ENCODE measurements around the gene PABPN1L. TPM values are rescaled to one million over a fixed set of nuclear protein-coding genes. Genes with fewer than 3 reads are reported as not detected.

Gene PABPN1L
- total and polyA plus RNA-seq, 2 of the 8 experiments (the other 6 are each of a cell fraction or from before 2014, with no cell fraction given) = not detected

DNA sequence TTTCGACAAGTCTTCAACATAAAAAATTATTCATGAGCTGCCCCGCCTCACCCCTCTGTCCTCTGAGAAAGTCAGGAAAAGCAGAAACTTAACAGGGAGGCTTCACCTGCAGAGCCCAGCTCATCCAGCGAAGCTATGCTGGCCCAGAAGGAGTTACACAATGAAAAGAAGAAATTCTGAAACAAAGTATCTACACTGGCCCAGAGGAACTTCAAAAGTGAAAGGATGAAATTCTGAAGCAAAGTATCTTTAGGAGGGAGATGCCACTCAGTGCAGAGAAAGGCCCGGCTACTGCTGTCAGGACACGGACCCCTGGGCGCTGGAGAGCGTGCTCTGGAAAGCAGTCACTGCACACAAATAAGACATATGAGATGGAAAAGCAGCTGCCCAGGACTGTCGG is 11.3 kb downstream of the PABPN1L start:
- Histone ChIP-seq H3K23ac (ENCODE audit: insufficient read length) (no peak overlapping the region), H3K9ac (replicated peaks in 1 of 4; ENCODE audit: extremely low read depth in 1 of 4, low read depth in 3 of 4, low read length in 3 of 4) (no peak overlapping the region), H3K27ac (ENCODE audit: low read depth, low read length) (no peak overlapping the region), H4K20me1 (replicated peaks in 1 of 2; ENCODE audit: control insufficient read depth in 1 of 2, insufficient read depth in 2 of 2, low read length in 2 of 2) (peaks cover 4 to 10% of the 10 kb centered on the region in 2 experiments), H2BK120ac (replicated peaks; ENCODE audit: low read depth, low read length) (no peak overlapping the region), H3K4me2 (ENCODE audit: insufficient read depth in 1 of 2, low read depth in 2 of 2, low read length in 2 of 2) (no peak overlapping the region; a peak in 1 of 4 replicates), H2AK5ac (ENCODE audit: low read depth, low read length) (no peak overlapping the region), H3K23me2 (ENCODE audit: low read depth, low read length) (peaks cover 2% of the 10 kb centered on the region), H3K18ac (ENCODE audit: extremely low read depth, low read length) (no peak overlapping the region), H2BK15ac (ENCODE audit: low read length) (no peak overlapping the region), H3K14ac (ENCODE audit: insufficient read length) (no peak overlapping the region), H3K56ac (replicated peaks; ENCODE audit: insufficient read length, low read depth, low read length) (no peak overlapping the region), H4K5ac (ENCODE audit: insufficient read length, low read depth, low read length) (no peak overlapping the region), H2BK12ac (ENCODE audit: low read depth, low read length) (no peak overlapping the region), H3K36me3 (ENCODE audit: control insufficient read depth in 2 of 4, insufficient read depth in 4 of 4, low read length in 3 of 4) (peaks cover 7 to 12% (median 9%) of the 10 kb centered on the region in 4 experiments), H3K79me2 (ENCODE audit: control insufficient read depth in 1 of 2, insufficient read depth in 2 of 2, low read length in 2 of 2) (peaks cover 0 to 12% of the 10 kb centered on the region in 2 experiments; a peak in 1 of 4 replicates), H3K79me1 (ENCODE audit: low read depth, low read length) (peaks cover 4% of the 10 kb centered on the region; the same call in 1 of the 2 replicates), H4K91ac (replicated peaks; ENCODE audit: insufficient read length, low read length) (no peak overlapping the region), H2BK20ac (ENCODE audit: low read length) (no peak overlapping the region), H3K4me1 (replicated peaks in 1 of 4; ENCODE audit: control insufficient read depth in 3 of 4, insufficient read depth in 4 of 4, low read length in 3 of 4) (peaks cover 0 to 5% (median 3%) of the 10 kb centered on the region in 4 experiments; a peak in 5 of 7 replicates), H3K9me3 (ENCODE audit: insufficient read depth in 2 of 2, low read depth in 1 of 2, low read length in 1 of 2) (peaks cover 0 to 5% of the 10 kb centered on the region in 2 experiments; a peak in 1 of 4 replicates), H3K27me3 (replicated peaks in 1 of 4; ENCODE audit: control insufficient read depth in 3 of 4, extremely low read depth in 1 of 4, insufficient read depth in 3 of 4, low read length in 3 of 4) (no peaks in the 10 kb centered on the region), H3K4ac (replicated peaks; ENCODE audit: insufficient read length, low read depth, low read length) (no peak overlapping the region), H2AFZ (ENCODE audit: low read length) (no peak overlapping the region), H2BK5ac (ENCODE audit: low read depth, low read length) (no peak overlapping the region), H3K4me3 (ENCODE audit: extremely low read depth in 1 of 4, insufficient read depth in 2 of 4, low read depth in 3 of 4, low read length in 4 of 4) (no peak overlapping the region), H4K8ac (ENCODE audit: extremely low read depth, insufficient read depth, low read length) (no peak overlapping the region)
- POLR2A ChIA-PET (ENCODE audit: partially characterized antibody) = no interaction called here
- DNase-seq (ENCODE audit: low read depth in 1 of 2, low spot score in 2 of 2) (no peak), FAIRE-seq (no peak)
- no peak for TF ChIP-seq POLR2A (IDR thresholded peaks at IDR 0.05; ENCODE audit: control extremely low read depth in 1 of 2, low read depth in 2 of 2, low read length in 2 of 2)
- CTCF ChIA-PET (ENCODE audit: partially characterized antibody) = interaction anchor here (0.9 to 1.6 kb wide), 3 partner anchors 9 to 39 kb away, joined by 3 to 5 read pairs (median 5); no protein-coding TSS in a partner anchor
- WGBS, 2 experiments (ENCODE audit: extremely low coverage in 1 of 2, insufficient coverage in 1 of 2, insufficient read length in 1 of 2, insufficient replicate concordance in 2 of 2, low coverage in 1 of 2, low lambda C conversion rate in 2 of 2, missing lambda C conversion rate in 1 of 2) = 95 to 100% methylated on average over 1 to 8 of the region's 8 CpGs

Data from H1 (cell line).